ENCODE measurements around the gene KRTAP17-1. TPM values are rescaled to one million over a fixed set of nuclear protein-coding genes. Genes with fewer than 3 reads are reported as not detected.
"Not testable (repeated sequence)": the region's sequence is repeated elsewhere in the genome, so short reads cannot be mapped to it uniquely, and the experiment has no call there.

Gene KRTAP17-1
- total RNA-seq, 1 donor from 2014 or later: not detected

DNA sequence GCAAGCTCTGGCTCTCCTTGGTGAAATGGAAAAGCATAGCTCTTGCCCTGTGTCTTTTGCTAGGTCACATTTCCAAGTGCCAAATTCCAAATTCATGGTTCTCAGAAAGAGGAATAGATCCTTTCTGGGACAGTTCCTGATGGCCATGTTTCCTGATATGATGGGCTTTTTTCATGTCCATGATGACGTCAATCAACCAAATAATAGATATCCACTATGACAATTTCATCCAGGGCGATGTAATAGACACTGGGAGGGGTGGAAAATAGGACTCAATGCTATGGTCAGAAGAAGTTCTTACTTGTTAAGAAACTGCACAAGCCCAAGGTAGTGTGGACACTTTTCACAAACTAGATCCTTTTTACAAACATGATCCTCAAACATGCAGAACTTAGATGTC, 35.7 kb upstream of the KRTAP17-1 start:
- Histone ChIP-seq H3K4me1 (no peaks in the 10 kb centered on the region), H3K36me3 (no peaks in the 10 kb centered on the region), H3K27ac (replicated peaks) (no peak overlapping the region), H3K9me3 (replicated peaks) (peaks cover 4% of the 10 kb centered on the region), H3K27me3 (ENCODE audit: low read depth) (peaks cover 41% of the 10 kb centered on the region), H3K4me3 (no peak overlapping the region)
- DNase-seq: no peak
- TF ChIP-seq, protein P1, sequence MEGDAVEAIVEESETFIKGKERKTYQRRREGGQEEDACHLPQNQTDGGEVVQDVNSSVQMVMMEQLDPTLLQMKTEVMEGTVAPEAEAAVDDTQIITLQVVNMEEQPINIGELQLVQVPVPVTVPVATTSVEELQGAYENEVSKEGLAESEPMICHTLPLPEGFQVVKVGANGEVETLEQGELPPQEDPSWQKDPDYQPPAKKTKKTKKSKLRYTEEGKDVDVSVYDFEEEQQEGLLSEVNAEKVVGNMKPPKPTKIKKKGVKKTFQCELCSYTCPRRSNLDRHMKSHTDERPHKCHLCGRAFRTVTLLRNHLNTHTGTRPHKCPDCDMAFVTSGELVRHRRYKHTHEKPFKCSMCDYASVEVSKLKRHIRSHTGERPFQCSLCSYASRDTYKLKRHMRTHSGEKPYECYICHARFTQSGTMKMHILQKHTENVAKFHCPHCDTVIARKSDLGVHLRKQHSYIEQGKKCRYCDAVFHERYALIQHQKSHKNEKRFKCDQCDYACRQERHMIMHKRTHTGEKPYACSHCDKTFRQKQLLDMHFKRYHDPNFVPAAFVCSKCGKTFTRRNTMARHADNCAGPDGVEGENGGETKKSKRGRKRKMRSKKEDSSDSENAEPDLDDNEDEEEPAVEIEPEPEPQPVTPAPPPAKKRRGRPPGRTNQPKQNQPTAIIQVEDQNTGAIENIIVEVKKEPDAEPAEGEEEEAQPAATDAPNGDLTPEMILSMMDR (IDR thresholded peaks at IDR 0.05; ENCODE audit: borderline replicate concordance): no peak
- intact Hi-C loops (cut with micrococcal nuclease): no loop called here

DNA sequence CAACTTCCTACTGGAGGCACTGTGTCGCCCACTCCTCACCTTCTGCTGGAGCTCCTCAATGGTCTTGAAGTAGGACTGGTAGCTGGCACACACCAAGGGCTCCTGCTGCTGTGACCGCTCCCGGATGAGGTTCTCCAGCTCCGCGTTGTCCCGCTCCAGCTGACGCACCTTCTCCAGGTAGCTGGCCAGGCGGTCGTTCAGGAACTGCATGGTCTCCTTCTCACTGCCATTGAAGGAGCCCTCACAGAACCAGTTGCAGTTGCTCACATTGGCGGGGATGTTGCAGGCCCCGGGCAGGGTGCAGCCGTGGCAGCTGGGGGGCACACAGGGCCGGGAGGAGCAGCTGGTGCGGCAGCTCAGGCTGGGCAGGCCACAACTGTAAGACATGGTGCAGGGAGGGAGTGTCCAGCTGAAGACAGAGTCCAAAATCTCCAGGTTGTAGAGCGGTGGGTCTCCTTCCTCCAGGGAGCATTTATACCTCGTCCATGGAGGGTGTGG, 34.9 kb upstream of the KRTAP17-1 start, which contains the start of gene KRT33A:
Gene KRT33A (minus strand): TSS at position 448 of the 498 bp plus-strand sequence. CDS start 61 bp downstream, at position 387.
- H3K4me3 ChIP-seq; H3K4me1 ChIP-seq; intact Hi-C loops (cut with micrococcal nuclease); H3K9me3 ChIP-seq (replicated peaks); H3K36me3 ChIP-seq; H3K27ac ChIP-seq (replicated peaks); DNase-seq: not testable (repeated sequence)
- H3K27me3 ChIP-seq (ENCODE audit: low read depth): peaks cover 38% of the 10 kb centered on the region

DNA sequence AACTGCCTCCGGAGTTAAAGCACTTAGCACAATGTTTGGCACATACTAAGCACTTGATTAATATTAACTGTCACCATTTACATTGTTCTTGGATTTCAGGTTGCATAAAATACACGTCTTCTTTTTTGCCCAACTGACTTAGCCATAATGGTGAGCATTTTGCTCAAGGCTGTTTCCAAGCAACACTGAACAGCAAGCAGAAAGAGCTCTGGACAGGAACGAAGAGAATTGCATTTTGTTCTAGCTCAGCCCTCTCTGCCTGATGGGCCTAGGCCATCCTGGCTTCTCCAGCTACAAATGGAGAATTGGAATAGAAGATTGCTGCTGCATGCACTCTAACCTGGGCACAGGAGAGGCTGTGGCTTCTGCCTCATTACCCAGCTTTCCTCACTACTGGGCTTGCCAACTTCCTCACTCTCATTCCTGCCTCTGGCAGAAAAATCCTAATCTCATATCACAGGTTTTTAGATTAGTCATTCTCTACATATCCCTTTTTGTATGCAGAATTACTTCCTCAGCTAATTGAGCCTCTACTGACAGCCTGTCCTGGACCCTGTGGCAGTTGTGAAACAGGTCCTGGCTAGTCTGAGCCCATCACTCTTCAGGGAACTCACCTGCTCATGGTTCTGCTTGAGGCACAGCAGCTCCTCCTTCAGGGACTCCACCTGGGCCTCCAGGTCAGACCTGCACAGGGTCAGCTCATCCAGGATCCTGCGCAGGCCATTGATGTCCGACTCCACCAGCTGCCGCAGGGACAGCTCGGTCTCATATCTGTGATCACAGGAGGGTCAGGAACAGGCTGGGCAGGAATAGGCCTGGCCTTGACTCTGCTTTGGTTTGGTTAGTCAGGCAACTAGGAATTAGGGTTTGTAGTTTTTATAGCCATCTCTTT, 32.6 kb upstream of the KRTAP17-1 start:
- DNase-seq: no peak
- Histone ChIP-seq H3K4me3 (no peak overlapping the region), H3K36me3 (no peaks in the 10 kb centered on the region), H3K27ac (replicated peaks) (no peak overlapping the region), H3K27me3 (ENCODE audit: low read depth) (peaks cover 41% of the 10 kb centered on the region), H3K9me3 (replicated peaks) (peaks cover 1% of the 10 kb centered on the region), H3K4me1 (no peaks in the 10 kb centered on the region)
- intact Hi-C loops (cut with micrococcal nuclease): no loop called here
- TF ChIP-seq, protein P1 (IDR thresholded peaks at IDR 0.05; ENCODE audit: borderline replicate concordance): no peak

DNA sequence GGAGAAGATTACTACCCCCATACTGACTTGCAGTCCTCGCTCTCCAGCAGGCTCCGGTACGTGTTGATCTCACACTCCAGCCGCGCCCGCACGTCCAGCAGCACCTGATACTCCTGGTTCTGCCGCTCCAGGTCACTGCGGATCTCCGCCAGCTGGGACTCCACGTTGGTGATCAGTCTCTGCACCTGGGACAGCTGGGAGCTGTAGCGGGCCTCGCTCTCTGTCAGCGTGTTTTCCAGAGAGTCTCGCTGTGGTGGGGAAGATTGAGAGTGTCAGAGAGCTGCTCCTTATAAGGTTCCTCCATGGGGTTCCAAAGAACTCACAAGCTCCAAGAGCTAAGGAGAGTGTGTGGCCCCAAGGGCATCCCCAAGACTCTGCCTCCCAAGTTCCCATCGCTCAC, 30.9 kb upstream of the KRTAP17-1 start:
- DNase-seq; H3K36me3 ChIP-seq; intact Hi-C loops (cut with micrococcal nuclease); H3K4me3 ChIP-seq; H3K4me1 ChIP-seq; H3K27ac ChIP-seq (replicated peaks): not testable (repeated sequence)
- peaks cover 39% of the 10 kb centered on the region for H3K27me3 ChIP-seq (ENCODE audit: low read depth)
- H3K9me3 ChIP-seq (replicated peaks): peaks cover 18% of the 10 kb centered on the region

DNA sequence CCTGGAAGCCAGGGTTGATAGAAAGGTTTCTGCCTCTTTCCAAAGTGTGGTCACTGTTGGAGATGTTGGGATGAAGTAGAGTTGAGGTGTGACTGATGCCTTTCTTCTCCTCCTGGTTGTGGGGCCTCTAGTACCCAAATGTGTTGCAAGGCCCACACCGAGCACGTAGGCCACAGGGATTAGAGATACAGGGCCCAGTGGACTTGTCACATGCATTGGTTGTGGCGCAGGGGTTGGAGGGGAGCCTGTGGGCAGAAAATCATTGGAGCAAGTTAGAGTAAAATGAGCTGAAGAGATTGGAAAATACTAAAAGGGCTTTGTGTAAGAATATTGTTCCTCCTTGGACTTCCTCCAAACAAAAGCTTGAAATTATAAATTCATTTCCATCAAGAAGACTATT, 30.5 kb upstream of the KRTAP17-1 start:
- no peaks in the 10 kb centered on the region for H3K36me3 ChIP-seq
- no peak for DNase-seq
- H3K27ac ChIP-seq (replicated peaks): no peak overlapping the region
- no peaks in the 10 kb centered on the region for H3K4me1 ChIP-seq
- peaks cover 19% of the 10 kb centered on the region for H3K9me3 ChIP-seq (replicated peaks)
- intact Hi-C loops (cut with micrococcal nuclease): no loop called here
- H3K27me3 ChIP-seq (ENCODE audit: low read depth): peaks cover 41% of the 10 kb centered on the region
- TF ChIP-seq, protein P1 (IDR thresholded peaks at IDR 0.05; ENCODE audit: borderline replicate concordance): no peak
- H3K4me3 ChIP-seq: no peak overlapping the region

DNA sequence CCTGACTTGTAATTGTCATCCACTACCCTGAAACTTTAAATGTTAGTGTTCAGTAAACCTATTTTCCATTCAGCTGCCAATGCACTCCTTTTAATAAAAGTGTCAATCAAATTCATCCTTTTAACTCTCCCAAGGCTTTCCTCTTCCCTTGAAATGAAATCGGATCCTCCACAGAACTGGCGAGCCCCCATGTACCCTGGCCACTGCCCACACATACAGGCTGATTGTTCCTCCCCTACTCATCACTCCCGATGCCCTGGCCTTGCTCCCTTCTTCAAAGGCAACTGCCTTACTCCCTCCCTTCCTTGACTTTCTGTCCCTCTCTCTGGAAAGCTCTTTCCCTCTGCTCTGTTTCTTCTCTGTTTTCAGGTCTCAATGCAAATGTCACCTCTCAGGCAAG, 27.5 kb upstream of the KRTAP17-1 start:
- Histone ChIP-seq H3K27me3 (ENCODE audit: low read depth) (peaks cover 57% of the 10 kb centered on the region), H3K4me1 (no peaks in the 10 kb centered on the region), H3K36me3 (no peaks in the 10 kb centered on the region), H3K4me3 (no peak overlapping the region), H3K27ac (replicated peaks) (no peak overlapping the region), H3K9me3 (replicated peaks) (peaks cover 19% of the 10 kb centered on the region)
- intact Hi-C loops (cut with micrococcal nuclease): no loop called here
- TF ChIP-seq, protein P1 (IDR thresholded peaks at IDR 0.05; ENCODE audit: borderline replicate concordance): no peak
- no peak for DNase-seq

All from left ventricle myocardium inferior (tissue), 1 donor.